HepG2 (cell line): ENCODE measurements around the gene ATG2A. TPM values are rescaled to one million over a fixed set of nuclear protein-coding genes. Genes with fewer than 3 reads are reported as not detected.

ENCODE experiments used
- BCL6 ChIP-seq: IDR thresholded peaks from 2 replicates; pipeline ENCODE4 v1.6.1; 2016; ENCODE audit warnings: missing genetic modification reagents, missing compliant biosample characterization
- CREM ChIP-seq, 2 experiments: sonication (generic) in 1 of 2; formaldehyde crosslinking in 1 of 2; IDR thresholded peaks; 2 replicates each; pipeline versions ENCODE4 v1.4.0 to v1.6.1; 2016 to 2020; ENCODE audit warnings: antibody characterized with exemption in 1 of 2, mild to moderate bottlenecking in 1 of 2, missing genetic modification reagents in 1 of 2
- GMEB1 ChIP-seq: sonication (generic); formaldehyde crosslinking; IDR thresholded peaks from 2 replicates; pipeline ENCODE4 v1.5.1; 2020; ENCODE audit warnings: missing genetic modification reagents, mild to moderate bottlenecking, borderline replicate concordance
- HIC2 ChIP-seq: sonication (generic); formaldehyde crosslinking; IDR thresholded peaks from 2 replicates; pipeline ENCODE4 v1.9.0; 2022; ENCODE audit warnings: low read depth, missing genetic modification reagents
- MEIS1 ChIP-seq: sonication (generic); formaldehyde crosslinking; IDR thresholded peaks from 2 replicates; pipeline ENCODE4 v1.9.0; 2021; ENCODE audit warnings: mild to moderate bottlenecking, missing genetic modification reagents, moderate library complexity, borderline replicate concordance
- NFYB ChIP-seq: sonication (generic); formaldehyde crosslinking; IDR thresholded peaks from 2 replicates; pipeline ENCODE4 v1.4.0; 2020; ENCODE audit warnings: missing genetic modification reagents
- POLR2G ChIP-seq: fragments of 200-400 bp; formaldehyde crosslinking; IDR thresholded peaks from 2 replicates; pipeline ENCODE4 v1.6.1; 2018; ENCODE audit warnings: mild to moderate bottlenecking, low read depth, low read length, moderate library complexity
- RBFOX2 ChIP-seq: fragments of 200-400 bp; formaldehyde crosslinking; IDR thresholded peaks from 2 replicates; pipeline ENCODE4 v1.6.1; 2017; ENCODE audit warnings: low read depth, mild to moderate bottlenecking, low read length
- SMYD3 ChIP-seq: sonication (generic); formaldehyde crosslinking; IDR thresholded peaks from 2 replicates; pipeline ENCODE4 v1.8.1; 2023; ENCODE audit warnings: mild to moderate bottlenecking, missing genetic modification reagents
- SPEN ChIP-seq: sonication (generic); formaldehyde crosslinking; IDR thresholded peaks from 2 replicates; pipeline ENCODE4 v1.5.1; 2020; ENCODE audit warnings: low read depth, mild to moderate bottlenecking, missing genetic modification reagents
- THAP11 ChIP-seq: IDR thresholded peaks from 2 replicates; pipeline ENCODE4 v1.6.1; 2016; ENCODE audit warnings: missing biosample characterization, missing genetic modification reagents
- TRAFD1 ChIP-seq: sonication (generic); formaldehyde crosslinking; IDR thresholded peaks from 2 replicates; pipeline ENCODE4 v1.5.1; 2020; ENCODE audit warnings: missing genetic modification reagents, mild to moderate bottlenecking, borderline replicate concordance
- ZFP36 ChIP-seq: fragments of 150-350 bp; IDR thresholded peaks from 2 replicates; pipeline ENCODE4 v1.6.1; 2018; ENCODE audit warnings: borderline replicate concordance, low read length, low read depth; ENCODE audit not compliant: partially characterized antibody
- ZKSCAN8 ChIP-seq: IDR thresholded peaks from 2 replicates; pipeline ENCODE4 v1.6.1; 2016; ENCODE audit warnings: borderline replicate concordance, missing genetic modification reagents, missing compliant biosample characterization
- ZMYM2 ChIP-seq: sonication (generic); formaldehyde crosslinking; IDR thresholded peaks from 2 replicates; pipeline ENCODE4 v1.8.0; 2022; ENCODE audit warnings: mild to moderate bottlenecking, missing genetic modification reagents
- ZNF282 ChIP-seq: fragments of 450-650 bp; IDR thresholded peaks from 2 replicates; pipeline ENCODE4 v1.6.1; 2018; ENCODE audit not compliant: partially characterized antibody
- ZNF672 ChIP-seq: sonication (generic); formaldehyde crosslinking; IDR thresholded peaks from 2 replicates; pipeline ENCODE4 v1.8.1; 2022; ENCODE audit warnings: missing genetic modification reagents
- ZNF740 ChIP-seq: sonication (generic); formaldehyde crosslinking; IDR thresholded peaks from 2 replicates; pipeline ENCODE4 v1.4.0; 2020; ENCODE audit warnings: missing genetic modification reagents
- ZNF773 ChIP-seq: sonication (generic); formaldehyde crosslinking; IDR thresholded peaks from 2 replicates; pipeline ENCODE4 v1.4.0; 2020; ENCODE audit warnings: missing genetic modification reagents, borderline replicate concordance
- ZSCAN31 ChIP-seq: sonication (generic); formaldehyde crosslinking; IDR thresholded peaks from 2 replicates; pipeline ENCODE4 v1.5.0; 2020; ENCODE audit warnings: low read depth, mild to moderate bottlenecking, missing genetic modification reagents
- polyA plus RNA-seq, 8 experiments: library from polyadenylated mRNA; depleted of rRNA in 3 of 8; stranded (reverse) in 7 of 8; unstranded in 1 of 8; fragments of >200 nt; fragmentation: Illumina TruSeq in 4 of 8; extraction: Trizol in 4 of 8; gene quantifications; 2 replicates each; pipeline versions ENCODE4 v1.2.1 to v1.2.3, GENCODE V29; 2011 to 2016; ENCODE audit warnings: low read depth in 4 of 8, missing spikeins in 1 of 8, mixed read lengths in 1 of 8; ENCODE audit not compliant: insufficient read depth in 1 of 8
- total RNA-seq, 5 experiments: library from RNA; depleted of rRNA; stranded (reverse); fragments of >200 nt; fragmentation: Illumina TruSeq; extraction: Trizol; gene quantifications; 2 replicates each; pipeline ENCODE4 v1.2.3, GENCODE V29; 2016; ENCODE audit warnings: low read depth in 1 of 5
- TF ChIP-seq, protein P1 (sequence below): sonication (generic); formaldehyde crosslinking; IDR thresholded peaks from 2 replicates; pipeline ENCODE4 v1.5.0; 2020; ENCODE audit warnings: mild to moderate bottlenecking, missing genetic modification reagents

ATG2A gene
- total and polyA plus RNA-seq, 2 of the 13 experiments (the other 11 are each of a cell fraction or from before 2014, with no cell fraction given) = 6.7 to 8.0 TPM

GRCh38 chr11:64856382-64857227 lies 60.4 kb downstream of the ATG2A start (continued):
- TF ChIP-seq, protein P1, sequence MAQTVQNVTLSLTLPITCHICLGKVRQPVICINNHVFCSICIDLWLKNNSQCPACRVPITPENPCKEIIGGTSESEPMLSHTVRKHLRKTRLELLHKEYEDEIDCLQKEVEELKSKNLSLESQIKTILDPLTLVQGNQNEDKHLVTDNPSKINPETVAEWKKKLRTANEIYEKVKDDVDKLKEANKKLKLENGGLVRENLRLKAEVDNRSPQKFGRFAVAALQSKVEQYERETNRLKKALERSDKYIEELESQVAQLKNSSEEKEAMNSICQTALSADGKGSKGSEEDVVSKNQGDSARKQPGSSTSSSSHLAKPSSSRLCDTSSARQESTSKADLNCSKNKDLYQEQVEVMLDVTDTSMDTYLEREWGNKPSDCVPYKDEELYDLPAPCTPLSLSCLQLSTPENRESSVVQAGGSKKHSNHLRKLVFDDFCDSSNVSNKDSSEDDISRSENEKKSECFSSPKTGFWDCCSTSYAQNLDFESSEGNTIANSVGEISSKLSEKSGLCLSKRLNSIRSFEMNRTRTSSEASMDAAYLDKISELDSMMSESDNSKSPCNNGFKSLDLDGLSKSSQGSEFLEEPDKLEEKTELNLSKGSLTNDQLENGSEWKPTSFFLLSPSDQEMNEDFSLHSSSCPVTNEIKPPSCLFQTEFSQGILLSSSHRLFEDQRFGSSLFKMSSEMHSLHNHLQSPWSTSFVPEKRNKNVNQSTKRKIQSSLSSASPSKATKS = no peak
- no peak for TF ChIP-seq GMEB1 (CRISPR knock-in tag)
- 0 out of 2 replicates have a peak, but pooled peaks have one; percentile 23 for TF ChIP-seq RBFOX2
- no peak for TF ChIP-seq NFYB (CRISPR knock-in tag)
- TF ChIP-seq ZFP36 = no peak
- no peak for TF ChIP-seq MEIS1
- TF ChIP-seq SMYD3 (CRISPR knock-in tag) = no peak
- TF ChIP-seq POLR2G = no peak
- no peak for TF ChIP-seq ZMYM2
- TF ChIP-seq ZNF773 (CRISPR knock-in tag) = no peak
- no peak for TF ChIP-seq CREM (IDR thresholded peaks at IDR 0.05)
- no peak for TF ChIP-seq CREM (CRISPR knock-in tag; IDR thresholded peaks at IDR 0.05)
- no peak for TF ChIP-seq SPEN (CRISPR knock-in tag)
- no peak for TF ChIP-seq ZNF740
- no peak for TF ChIP-seq ZKSCAN8 (CRISPR knock-in tag)
- no peak for TF ChIP-seq ZNF282
- no peak for TF ChIP-seq TRAFD1
- TF ChIP-seq BCL6 = peak; percentile 73
- TF ChIP-seq THAP11 (CRISPR knock-in tag) = 0 out of 2 replicates have a peak, but pooled peaks have one; percentile 43
- no peak for TF ChIP-seq ZNF672 (CRISPR knock-in tag)
- TF ChIP-seq HIC2 (CRISPR knock-in tag) = 0 out of 2 replicates have a peak, but pooled peaks have one; percentile 15
- no peak for TF ChIP-seq ZSCAN31
